Right forelimb (tissue), 1 donor: Measurements from ENCODE around the gene ATG5.
"Not testable (repeated sequence)": the region's sequence is repeated elsewhere in the genome, so short reads cannot be mapped to it uniquely, and the experiment has no call there.

Experiments used
- DNase-seq: peaks from one replicate; pipeline ENCODE4 v3.0.0-alpha.2; 2018

The ATG5 gene

DNA sequence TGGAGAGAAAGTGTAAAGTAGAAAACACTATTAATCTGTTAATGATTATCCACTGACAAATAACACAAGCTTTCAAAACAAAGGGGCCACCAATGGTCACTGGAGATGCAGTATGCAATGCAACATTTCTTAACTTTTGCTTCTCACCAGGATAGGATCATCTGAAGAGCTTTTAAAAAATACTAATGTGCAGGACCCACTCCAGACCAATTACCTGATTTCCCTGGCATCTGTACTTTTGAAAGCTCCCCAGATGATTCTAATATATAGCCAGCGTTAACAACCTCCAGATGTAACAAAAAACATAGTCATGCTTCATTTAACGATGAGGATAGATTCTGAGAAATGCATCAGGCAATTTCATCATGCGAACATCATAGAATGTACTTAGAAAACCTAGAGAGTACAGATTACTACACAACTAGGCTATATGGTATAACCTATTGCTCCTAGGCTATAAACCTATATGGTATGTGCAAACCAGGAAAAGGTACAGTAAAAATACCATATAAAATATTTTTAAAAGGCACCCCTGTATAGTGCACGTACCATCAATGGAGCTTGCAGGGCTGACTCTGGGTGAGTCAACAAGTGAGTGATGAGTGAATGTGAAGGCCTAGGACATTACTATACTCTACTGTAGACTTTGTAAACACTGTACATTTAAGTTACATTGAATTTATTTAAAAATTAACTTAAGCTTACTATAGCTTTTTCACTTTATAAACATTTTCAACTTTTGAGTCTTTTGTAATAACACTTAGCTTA is 69.2 kb downstream of the ATG5 start:
- no peak for DNase-seq

DNA sequence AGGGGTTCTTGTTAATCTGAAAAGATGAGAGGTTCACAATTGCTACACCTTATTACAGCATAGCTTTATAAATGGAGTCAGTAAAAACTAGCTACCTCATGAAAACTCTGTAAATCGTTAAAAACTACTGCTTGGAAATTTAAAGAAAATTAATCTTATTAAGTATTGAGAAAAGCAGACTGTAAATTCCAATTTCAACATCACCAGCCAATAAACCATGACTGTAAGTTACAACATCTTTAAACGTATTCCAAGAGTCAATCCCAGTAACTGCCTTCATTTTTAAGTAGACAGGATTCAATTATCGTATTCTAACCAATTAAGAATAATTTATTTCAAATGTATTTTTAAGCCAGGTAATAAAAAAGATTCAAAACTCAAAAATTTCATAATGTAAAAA is 70.3 kb downstream of the ATG5 start:
- DNase-seq = no peak

DNA sequence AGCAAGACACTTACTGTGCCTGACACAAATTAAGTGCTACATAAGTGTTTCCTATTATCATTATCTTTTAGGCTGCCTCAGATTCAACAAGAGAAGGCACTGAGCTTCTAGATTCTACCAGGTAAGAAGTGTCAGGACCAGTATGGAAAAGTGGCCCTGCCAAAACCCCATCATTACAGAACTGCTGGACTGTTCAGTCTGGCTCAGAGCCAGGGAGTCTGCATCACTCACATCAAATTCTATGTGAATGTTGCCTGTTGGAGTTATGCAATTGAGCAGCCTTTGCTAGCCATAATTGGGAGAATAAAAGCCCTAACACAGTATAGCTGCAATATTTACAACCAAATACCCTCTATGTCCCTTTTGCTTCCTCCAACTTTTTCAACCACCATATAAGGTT is 70.9 kb downstream of the ATG5 start:
- no peak for DNase-seq

DNA sequence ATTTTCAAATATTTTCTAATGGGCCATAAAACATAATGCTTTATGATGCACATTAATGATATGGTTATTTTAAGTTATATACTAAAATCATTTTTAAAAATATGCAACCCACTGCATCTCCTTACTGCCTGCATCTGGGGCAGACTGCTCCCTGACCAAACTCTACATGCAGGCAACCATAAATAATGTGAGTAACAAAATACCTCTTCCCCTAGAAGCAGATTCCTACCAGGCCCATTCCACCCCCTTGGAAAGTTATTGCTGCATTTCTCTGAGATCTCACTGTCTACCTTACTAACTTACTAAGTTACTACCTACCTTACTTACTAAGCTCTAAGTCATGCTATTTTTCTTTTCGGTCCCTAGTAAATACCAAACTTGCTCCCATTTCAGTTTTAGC is 71.8 kb downstream of the ATG5 start:
- no peak for DNase-seq

DNA sequence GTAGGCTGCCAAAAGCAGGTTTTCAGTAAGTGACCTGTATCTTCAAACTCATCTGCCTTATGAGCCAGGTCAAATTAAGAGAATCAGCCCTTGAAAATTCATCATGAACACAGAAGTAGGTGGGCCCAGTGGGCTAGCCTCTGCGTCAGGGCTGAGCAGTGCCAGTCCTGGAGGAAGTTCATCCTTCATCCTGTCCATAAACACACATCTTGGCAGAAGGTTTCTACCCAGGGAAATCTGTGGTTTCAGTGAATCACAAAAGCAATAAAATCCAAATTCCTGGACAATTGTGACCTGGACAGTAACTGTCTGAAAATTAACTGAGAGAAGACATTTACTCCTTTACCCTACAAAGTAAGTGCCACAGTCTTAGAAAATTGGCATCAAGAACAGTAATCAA is 72.4 kb downstream of the ATG5 start:
- DNase-seq = peak; percentile 51

DNA sequence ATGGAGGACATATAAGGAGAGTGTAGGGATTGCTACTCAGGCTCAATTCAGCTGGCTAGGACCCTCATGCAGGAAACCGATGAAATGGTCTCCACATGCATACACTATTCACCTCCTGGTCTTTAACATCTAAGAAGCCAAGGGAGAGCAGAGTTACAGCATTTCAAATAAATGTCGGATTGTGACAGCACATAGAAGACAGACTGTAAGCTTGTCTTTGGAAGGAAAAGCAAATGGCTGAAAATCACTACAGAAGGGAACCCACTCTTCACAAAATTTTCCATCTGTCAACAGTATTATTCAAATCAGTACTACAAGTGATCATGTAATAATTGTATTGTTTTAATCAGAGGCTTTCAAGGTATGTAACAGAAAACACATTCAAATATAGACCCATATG is 72.9 kb downstream of the ATG5 start:
- DNase-seq = no peak

DNA sequence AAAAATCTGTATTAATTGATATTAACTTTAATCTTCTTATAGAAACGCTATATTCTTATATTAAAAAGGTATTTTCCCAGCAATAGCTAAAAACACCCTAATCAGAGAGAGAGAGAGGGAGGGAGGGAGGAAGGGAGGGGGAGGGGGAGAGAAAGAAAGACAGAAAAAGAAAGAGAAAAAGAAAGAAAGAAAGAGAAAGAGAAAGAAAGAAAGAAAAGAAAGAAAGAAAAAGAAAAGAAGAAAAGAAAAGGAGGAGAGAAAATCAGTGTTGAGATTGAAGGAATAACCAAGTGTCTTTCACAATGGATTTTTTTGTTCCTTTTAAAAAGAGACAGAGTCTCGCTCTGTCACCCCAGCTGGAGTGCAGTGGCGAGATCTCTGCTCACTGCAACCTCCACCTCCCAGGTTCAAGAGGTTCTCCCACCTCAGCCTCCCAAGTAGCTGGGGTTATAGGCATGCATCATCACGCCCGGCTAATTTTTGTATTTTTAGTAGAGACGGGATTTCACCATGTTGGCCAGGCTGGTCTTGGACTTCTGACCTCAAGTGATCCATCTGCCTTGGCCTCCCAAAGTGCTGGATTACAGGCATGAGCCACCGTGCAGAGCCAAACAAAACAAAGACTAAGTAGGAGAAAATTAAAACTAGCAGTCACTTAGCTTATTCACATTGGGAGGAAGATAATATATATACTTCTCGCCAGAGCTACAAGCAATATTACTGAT is 73.9 kb downstream of the ATG5 start:
- DNase-seq = not testable (repeated sequence)

DNA sequence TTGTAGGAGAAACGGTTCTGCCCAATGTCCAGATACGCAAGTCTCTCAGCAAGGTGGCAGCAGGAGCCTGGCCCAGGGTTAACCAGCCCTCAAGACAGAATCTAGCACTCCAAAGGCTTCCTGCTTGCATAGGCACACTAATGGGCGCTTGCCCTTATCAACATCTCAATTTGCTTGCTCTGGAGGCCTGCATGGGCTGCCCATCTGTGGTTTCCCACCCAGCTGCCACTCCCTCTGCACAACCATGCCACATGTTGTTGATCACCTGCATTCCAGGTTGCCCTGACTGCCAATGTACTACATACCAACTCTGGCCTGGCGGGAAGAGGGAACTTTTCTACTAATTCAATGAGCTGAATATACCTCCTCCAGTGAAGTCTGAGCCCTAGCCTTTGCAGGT is 74.6 kb downstream of the ATG5 start:
- DNase-seq = no peak

DNA sequence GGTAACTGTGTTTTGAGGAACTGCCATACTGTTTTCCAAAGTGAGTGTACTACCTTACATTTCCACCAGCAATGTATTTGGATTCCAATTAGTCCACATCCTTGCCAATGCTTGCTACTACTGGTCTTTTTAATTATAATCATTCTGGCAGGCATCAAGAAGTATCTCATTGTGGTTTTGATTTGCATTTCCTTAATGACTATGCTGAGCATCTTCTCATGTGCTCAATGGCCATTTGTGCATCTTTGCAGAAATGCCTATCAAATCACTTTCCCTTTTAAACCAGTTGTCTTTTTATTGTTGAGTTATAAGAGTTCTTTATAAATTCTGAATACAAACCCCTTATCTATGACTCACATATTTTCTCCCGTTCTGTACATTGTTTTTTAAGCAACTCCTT is 75.9 kb downstream of the ATG5 start:
- DNase-seq = no peak

DNA sequence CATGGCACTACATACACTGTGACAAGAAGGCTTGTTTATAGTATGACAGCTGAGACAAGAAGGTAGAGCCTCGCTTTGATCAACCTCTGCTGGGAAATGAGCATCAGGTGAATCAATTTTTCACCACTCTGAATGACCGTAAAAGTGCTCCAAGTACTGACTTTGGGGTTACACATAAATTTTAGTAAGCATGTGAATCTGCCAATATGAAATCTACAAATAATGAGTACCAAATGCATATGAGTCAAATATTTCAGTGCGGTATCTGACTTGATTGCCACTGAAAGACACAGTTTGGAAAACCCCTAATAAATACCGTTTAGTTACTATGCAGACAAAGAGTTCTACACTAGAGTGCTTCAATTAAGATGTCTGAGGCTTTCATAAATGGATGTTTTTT is 77.8 kb downstream of the ATG5 start:
- DNase-seq = no peak

DNA sequence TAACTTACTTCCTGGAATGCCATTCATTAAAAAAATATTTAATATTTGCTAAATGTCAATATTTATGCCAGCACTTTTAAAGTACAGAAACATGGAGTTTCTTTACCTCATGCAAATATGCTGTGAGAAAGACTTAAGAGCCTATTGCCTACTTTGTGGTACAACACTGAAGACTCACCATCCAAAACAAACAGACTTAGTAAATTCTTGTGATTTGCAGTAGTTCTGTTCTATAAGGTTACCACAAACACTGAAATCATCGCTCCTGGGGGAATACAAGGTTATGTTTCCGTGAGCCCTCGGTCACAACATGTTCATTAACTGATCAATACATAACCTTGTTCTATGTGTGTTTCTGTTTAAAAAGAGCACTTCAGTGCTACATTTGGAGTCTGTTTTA is 78.3 kb downstream of the ATG5 start:
- no peak for DNase-seq

DNA sequence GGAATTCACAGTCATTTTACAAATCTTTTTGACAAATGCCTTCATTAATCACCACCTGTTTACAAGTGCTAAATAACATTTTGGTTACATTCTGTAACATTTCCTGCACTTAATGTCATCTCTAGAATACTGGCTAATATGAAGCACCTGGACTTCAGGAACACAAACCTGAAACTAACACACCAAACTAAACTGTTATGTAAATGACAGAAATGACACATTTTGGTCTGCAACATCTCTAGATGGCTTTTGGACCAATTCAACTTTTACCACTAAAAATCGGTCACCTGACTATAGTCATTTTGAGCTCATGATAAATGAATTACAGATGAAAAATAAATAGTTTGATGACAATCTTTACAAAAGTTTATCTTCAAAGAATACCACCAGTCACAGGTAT is 80.6 kb downstream of the ATG5 start:
- DNase-seq = no peak

DNA sequence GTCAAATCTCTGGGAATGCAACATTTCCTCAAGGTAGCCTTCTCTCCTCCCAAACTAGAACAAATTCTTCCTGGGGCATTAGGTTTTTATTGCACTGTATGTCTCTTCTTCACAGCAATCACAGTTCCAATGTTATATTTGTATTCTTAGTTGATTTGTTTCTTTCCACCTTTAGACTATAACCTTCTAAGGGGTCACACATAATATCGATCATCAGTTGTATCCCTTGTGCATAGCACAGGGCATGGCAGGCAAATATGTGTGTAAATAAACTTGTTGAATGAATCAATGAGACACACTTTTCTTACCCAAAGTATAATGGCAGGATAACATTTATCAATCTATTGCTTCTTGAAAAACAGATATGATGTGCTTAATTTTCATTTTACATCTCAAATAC is 81.0 kb downstream of the ATG5 start:
- DNase-seq = no peak

DNA sequence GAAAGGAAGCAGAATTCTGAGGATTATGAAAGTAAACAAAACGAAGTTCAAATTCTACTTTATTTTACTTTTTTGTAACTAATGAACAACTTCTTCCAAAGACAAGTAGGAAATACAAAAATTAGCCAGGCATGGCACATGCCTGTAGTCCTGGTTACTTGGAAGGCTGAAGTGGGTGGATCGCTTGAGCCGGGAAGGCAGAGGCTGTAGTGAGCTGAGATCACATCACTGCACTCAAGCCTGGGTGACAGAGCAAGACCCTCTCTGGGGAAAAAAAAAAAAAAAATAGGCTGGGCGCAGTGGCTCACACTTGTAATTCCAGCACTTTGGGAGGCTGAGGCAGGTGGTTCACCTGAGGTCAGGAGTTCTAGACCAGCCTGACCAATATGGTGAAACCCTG is 82.3 kb downstream of the ATG5 start:
- DNase-seq = no peak

DNA sequence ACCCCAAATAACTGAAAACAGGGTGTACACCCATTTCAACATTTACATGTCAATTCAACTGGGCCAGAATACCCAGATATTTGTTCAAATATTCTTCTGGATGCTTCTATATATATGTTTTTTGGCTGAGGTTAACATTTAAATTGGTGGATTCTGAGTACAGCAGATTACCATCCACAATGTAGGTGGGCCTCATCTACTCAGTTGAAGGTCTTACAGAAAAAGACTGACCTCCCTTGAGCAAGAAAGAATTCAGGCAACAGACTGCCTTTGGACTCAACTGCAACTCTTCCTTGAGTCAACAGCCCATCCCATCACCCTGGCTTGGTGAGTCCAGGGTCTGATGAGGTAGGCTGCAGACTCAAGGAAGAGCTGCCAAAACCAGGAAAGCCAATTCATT is 84.1 kb downstream of the ATG5 start:
- no peak for DNase-seq

DNA sequence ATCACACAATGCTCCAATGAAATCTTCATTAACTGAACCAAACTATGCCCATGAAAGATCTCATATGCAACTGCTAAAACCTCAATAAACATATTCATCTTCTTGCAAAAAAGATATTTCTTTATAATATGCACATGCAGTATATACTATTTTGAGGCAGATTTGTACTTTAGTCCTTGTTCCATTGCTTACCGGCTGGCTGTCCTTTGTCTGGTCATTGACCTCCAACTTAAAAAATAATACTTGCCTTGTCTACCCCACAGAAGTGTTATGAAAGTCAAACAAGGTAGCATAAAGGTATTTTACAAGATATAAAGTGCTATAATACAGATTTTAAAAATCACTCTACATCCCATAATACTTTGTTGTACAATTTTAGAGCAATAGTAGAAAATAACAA is 88.3 kb downstream of the ATG5 start:
- DNase-seq = no peak

DNA sequence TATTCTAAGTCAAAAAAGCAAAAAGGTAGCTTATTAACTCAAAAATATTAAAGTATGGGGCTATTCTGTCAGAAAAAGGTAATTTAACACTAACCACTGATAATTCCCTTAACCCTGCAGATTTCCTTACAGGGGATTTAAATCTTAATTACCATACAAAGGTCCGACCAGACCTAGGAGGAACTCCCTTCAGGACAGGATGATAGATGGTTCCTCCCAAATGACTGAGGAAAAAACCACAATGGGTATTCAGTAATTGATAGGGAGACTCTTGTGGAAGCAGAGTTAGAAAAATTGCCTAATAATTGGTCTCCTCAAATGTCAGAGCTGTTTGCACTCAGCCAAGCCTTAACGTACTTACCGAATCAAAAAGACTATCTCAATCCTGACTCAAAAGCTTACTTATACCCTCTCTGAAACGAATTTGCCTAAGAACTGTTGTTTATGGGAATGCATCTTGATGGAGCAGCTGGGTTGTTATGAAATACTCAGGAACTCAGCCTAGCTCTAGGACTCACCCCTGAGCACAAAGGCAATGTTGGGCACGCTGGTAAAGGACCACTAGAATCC is 95.6 kb downstream of the ATG5 start:
- not testable (repeated sequence) for DNase-seq

DNA sequence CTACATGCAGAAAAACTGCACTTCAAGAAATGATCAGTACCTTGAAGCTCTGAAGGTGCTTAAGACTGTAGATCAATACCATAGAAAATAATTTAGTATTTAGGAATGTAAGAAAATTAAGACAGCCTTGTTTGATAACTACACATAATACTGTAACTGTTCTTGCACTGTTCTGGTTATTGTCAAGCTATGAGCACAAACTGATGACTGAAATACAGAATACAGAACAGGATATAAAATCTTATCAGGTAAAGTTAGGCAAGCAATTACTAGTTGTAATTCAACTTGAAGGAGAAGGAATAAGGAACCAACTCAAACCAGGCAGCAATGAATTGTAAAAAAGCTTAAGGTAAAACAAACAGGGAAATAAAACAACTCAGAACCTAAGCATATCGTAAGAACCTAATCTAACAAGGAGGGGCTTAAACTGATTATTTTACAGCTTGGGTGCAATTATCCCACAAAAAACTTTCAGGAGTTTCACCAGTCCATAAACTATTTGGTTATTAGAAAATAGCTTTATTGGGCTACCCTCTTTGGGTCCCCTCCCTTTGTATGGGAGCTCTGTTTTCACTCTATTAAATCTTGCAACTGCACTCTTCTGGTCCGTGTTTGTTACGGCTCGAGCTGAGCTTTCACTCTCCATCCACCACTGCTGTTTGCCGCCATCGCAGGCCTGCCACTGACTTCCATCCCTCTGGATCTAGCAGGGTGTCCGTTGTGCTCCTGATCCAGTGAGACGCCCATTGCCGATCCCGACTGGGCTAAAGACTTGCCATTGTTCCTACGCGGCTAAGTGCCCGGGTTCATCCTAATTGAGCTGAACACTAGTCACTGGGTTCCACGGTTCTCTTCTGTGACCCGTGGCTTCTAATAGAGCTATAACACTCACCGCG is 97.7 kb downstream of the ATG5 start:
- no peak for DNase-seq

DNA sequence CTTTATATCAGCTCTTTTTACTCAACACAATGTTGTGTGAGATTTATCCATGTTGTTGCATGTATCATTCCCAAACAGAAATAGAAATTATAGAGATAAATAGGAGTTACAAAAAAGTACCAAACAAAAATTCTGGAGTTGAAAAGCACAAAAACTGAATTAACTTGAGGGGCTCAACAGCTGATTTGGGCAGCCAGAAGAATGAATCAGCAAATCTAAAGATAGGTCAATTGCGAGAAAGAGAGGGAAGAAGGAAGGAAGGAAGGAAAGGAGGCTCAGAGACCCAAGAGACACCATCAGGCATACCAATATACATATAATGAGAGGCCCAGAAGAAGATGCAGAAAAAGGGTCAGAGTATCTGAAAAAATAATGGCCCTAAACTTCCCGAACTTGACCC is 98.9 kb downstream of the ATG5 start:
- DNase-seq = no peak

DNA sequence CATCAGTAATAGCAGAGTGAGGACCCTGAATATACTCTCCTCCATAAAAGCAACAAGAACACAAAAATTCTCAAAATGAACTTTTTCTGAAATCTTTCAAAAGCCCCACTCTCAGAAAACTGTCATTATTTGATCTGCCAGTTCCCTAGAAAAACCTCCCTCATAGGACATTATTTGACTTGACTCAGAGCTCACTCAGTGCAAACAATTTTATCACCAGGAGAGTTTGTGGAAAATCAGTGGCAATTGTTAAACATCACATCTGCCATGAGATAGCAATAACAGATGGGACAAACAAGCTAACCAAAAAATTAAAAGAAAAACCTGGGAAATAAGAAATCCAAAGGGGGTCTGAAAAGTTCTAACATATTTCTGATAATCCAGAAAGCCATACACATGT is 100.0 kb downstream of the ATG5 start:
- no peak for DNase-seq

DNA sequence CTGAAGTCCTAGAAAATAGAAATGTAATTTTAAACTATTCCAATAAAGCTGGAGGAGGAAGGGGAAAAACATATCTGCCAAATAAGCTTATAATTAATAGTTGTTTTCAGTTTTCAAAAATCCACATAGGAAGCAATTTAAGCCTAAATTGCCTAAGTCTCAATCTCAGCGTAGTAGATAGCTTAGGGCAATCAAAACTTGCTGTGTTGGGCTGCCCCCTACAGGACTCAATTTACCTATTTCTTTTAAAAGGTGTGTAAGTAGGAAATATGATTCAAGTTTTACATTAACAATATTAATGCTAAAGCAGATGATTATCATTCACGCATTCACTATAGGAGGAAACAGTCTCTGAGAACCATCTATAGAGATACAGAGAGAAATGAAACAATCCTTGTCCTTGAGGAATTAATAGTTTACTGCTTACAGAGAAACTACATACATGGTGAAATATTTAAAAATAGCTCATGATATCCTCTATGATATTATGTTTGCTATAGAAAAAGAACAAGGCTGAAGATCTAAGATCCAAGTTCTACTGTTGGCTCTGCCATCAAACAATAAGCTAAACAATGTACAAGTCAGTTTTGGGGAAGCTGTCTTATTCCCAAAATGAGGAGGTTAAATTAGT is 102.1 kb downstream of the ATG5 start:
- DNase-seq = no peak

DNA sequence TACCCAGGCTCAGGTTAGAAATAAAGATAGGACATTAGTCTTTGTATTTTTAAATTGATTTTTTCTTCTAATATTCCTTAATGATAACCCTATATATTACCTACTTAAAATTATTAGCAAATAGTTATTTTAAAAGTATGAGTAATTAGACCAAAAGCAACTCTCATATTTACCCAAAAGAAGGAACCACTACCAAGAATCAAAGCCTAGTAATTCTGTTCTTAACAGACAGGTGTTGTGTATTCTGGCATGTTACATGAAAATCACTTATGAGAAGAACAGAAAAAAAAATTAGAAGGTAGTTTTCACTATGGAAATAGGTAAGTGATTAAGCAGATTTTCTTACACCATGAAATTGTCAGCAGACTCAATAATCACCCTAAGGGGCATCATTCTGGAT is 105.1 kb downstream of the ATG5 start:
- no peak for DNase-seq

DNA sequence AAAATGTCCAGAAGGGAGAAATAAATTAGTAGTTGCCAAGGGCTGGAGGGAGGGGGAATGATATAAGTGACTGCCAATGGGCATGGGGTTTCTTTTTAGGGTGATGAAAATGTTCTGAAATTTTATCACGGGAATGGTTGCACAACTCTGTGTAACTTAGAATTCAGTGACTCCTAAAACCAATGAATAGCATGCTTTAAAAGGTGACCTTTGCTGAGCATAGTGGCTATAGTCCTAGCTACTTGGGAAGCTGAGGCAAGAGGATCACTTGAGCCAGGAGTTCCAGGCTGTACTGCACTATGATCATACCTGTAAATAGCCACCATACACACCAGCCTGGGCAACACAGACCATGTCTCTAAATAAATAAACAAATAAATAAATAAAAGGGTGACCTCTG is 109.0 kb downstream of the ATG5 start:
- DNase-seq = no peak
